NCI-H2107 (cell line): ENCODE results near the gene GPRC5A.

ENCODE experiments used
- DNase-seq: peaks from one replicate; lab custom pipeline; 2025; lab: John Stamatoyannopoulos, UW

GPRC5A gene

DNA sequence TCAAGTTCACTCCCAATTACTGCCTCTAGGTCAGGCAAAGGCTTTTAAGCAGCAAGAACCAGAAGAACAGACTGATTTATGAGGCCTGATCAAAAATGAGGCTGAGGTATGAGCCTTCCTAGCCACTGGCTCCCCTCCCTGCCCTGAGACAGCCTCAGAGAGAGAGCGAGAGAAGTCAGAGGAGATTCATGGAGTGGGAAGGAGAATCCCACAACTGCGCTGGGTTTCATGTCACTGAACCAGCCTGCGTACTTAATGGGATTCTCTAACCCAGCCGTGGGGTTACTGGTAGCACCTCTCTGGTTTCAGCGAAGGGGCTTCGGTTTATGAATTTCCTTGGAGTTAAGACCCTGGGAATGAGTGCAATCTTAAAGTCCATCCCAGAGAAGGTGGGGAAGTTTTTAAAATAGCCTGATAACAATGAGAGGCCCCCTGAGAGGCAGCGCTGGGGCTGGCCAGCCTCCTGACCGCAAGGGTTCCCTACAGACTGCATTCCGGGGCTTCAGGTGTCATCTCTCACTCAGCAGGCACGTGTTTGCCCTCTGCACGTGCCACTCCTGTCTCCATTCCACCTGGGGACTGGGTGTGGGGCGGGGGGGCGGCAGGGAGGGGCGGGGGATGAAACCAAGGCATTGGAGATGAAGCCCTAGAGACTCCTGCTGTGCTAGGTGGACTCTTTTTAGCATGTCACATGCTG lies 6.1 kb upstream of the GPRC5A start:
- no peak for DNase-seq

DNA sequence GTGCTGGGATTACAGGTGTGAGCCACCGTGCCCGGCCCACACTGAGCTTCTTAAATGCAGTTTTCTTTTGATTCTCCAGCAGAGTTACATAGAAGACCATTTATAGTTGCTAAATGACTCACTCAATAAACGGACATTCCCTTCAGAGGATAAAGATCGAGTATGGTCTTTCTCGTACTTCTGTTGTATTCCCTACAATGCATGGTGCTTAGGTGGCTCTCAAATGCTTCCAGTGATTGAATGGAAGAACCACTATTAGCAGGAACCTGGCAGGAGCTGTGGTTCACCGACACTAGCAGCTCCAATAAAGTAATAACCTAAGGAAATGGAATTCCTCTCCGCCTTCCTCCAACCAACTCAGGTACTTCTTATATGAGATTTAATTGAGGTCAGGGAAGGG lies 3.9 kb upstream of the GPRC5A start:
- no peak for DNase-seq

DNA sequence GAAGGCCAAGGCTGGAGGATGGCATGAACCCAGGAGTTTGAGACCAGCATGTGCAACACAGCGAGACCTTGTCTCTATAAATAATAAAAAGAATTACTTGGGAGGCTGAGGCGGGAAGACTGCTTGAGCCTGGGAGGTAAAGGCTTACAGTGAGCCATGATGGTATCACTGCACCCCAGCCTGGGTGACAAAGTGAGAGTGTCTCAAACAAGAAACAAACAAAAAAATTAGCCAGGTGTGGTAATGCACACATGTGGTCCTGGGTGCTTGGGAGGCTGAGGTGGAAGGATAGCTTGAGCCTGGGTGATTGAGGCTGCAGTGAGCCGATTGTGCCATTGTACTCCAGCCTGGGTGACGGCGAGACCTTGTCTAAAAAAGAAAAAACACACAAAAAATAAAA lies 1.7 kb upstream of the GPRC5A start:
- DNase-seq, result no peak

DNA sequence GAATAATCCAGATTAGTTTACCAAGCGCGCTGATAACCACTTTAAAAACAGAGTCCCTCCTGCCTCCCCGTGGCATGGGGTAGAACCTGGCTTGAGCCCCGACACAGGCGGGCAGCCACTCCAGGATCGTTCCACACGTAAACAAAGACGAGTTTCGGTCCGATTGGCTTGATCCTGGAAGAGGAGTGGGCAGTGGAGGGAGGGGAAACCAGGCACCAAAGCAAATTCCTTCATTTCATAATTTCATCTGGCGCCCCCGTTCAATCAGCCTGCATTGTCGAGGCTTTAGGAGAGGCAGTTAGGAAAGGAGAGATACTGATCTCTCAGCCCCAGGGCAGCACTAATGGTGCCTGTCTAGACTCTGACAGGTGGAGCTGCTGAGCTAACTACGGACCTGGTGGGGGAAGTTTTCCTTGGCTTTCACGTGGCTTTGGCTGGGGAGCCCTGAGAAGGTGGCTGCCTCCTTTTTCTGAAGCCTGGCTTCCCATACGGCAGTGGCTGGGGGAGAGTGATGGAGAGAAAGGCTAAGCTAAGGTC lies 751 bp upstream of the GPRC5A start:
- DNase-seq, result peak; percentile 32

DNA sequence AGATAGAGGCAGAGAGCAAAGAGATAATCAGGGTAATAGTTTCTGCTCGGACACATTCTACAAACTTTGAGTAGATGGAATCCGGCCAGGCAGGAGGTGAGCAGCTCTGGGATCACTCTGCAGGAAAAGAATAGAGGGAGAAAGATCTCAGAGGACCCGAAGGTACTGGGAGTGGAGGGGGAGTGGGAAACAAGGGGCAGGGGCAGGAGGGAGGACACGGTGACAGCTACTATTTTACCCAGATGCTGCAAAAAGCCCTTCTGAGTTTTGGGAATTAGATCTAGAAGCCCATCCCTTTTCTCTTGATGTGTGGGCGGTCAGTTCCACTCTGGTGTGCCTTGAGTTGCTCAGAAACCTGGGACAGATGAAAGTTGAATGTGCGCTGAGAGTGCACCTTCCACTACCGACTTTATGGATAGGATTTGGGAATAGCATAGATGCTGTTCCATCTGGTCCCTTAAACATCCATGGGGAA lies 556 bp downstream of the GPRC5A start:
- DNase-seq, result no peak

DNA sequence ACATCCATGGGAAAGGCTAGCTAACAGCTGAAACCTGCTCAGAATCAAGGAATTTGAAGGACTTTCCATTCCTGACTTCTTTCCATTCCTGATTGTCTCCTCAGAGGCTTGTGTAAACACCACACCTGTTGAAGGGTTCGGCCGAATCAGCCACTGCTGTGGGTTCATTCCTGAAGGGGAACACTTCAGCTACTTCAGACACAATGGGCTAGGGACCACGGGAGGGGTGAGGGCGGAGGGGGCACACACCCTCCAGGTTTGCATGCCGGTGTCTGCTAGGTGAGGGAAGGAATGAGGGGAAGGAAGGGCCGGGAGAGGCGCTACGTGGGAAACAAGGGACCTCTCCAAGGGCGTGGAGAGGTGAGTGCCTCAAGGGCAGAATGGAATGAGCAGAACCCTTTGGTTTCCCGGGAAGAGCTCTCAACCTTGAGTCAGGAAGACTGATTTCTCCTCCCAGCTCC lies 1.3 kb downstream of the GPRC5A start:
- no peak for DNase-seq

DNA sequence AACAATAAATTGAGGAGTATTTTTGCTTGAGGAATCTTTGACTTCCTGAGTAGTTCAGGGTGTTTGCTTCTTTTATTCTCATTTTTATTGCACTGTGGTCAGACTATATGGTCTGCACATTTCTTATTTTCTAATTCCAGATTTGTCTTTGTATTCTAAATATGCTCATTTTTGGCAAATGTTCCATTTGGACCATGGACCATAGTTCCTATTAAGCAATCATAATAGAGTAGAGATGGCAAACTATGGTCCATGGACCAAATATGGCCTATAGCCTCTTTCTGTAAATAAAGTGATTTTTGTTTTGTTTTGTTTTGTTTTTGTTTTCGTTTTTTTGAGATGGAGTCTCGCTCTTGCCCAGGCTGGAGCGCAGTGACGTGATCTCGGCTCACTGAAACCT lies 2.1 kb downstream of the GPRC5A start:
- no peak for DNase-seq

DNA sequence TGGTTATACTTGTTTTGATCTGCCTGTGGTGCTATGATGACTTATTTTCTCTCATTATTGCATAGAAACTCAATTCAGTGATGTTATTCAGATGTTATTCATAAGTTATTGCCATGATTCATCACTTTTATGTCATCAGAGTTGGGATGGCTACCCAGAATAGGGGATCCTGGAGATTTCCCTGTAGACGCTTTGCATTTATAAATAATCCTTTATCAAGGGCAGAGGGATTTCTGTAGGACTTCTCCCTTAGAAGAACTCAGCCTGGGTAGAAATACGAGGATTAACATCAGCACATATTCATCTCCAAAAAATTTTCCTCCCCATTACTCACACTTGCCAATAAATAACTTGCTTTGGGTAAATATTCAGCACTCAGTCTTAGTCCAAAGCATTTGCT lies 4.9 kb downstream of the GPRC5A start:
- DNase-seq, result no peak

DNA sequence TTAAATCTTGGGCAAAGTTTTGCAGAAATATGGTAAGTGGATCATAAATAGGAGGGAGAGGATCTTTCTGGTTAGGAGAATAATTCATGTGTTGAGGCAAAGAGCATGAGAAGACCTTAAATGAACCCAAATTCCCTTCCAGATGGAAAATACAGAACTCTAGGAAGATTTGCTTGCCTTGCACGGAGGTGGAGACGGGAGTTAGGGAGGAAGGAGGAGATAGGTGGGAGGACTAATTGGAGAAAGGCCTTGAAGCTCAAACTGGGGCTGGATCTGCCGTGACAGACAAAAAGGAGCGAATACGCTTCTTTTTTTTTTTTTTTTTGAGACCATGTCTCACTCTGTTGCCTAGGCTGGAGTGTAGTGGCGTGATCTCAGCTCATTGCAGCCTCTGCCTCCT lies 5.9 kb downstream of the GPRC5A start:
- DNase-seq, result no peak

DNA sequence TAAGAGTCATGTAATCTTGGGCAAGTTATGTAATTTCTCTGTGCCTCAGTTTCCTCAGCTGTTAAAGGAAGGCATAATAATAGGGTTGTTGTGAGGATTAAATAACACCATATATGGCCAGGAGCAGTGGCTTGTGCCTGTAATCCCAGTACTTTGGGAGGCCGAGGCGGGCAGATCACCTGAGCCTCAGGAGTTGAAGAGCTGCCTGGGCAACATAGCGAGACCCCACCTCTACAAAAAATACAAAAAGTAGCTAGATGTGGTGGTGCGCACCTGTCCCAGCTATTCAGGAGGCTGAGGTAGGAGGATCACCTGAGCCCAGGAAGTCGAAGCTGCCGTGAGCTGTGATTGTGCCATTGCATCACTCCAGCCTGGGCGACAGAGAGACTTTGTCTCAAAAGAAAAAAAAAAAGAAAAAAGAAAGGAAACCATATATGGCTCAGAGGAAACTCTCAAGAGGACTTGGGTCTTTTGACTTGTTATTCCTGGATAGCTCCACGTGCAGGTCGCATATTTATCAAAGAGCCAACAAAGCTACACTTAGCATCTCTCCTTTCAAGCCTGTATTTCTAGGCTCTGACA lies 6.9 kb downstream of the GPRC5A start:
- no peak for DNase-seq

DNA sequence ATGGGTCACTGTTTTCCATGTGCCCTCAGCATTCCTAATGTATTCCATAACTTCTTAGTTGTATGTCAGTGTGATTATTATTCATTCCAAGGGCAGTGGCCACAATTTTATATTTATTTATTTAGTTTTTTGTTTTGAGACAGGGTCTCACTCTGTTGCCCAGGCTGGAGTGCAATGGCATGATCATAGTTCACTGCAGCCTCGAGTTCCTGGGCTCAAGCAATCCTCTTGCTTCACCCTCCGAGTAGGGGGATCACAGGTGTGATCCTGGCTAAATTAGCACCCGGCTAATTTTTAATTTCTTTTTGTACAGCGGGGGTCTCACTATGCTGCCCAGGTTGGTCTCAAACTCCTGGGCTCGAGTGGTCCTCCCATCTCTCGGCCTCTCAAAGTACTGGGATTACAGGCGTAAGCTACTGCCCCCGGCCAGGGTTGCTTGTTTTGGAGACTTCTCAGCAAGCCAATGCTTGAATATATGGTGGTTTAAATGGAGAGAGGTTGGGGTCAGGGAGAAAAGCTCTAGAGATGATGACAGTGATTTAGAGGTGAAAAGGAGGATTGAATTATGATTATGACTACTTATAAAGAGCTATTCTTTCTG lies 7.6 kb downstream of the GPRC5A start:
- DNase-seq, result no peak

DNA sequence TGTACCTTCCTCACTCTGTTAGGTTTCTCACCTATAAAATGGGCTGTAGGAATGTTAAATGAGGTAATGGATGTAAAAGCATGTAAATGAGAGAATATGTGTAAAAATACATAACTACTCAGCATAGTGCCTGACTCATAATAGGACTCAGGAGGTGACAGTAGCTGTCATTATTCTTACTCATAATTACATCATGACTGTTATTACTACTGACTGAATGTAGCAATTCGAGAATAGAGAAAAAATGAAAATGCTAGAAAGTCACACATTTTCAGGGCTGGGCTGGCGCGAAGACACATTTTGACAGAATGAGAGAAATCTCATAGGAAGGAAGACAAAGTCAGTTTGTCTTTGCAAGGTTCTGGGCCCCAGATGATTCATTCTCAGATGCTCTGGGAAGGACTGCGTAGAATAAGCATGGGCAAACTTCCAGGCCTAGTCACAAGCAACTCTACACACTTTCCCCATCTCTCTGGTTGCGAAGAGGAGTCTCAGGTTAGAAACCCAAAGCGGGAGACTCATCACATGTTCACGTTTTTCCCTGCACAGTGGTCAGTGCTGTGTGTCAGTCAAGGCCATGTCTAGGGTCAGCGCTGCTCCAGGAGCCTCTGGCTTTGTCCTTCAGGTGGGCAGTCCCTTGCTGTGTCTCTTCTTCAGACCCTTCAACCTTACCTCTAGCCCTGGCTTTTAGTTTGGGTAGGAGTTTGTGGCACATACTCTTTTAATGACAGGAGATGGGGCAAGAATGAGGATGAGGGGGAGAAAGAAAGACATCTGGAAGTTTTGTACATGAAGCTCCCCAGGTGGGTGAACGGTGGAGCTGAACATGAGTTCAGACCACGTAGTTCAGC lies 8.4 kb downstream of the GPRC5A start:
- DNase-seq, result no peak

DNA sequence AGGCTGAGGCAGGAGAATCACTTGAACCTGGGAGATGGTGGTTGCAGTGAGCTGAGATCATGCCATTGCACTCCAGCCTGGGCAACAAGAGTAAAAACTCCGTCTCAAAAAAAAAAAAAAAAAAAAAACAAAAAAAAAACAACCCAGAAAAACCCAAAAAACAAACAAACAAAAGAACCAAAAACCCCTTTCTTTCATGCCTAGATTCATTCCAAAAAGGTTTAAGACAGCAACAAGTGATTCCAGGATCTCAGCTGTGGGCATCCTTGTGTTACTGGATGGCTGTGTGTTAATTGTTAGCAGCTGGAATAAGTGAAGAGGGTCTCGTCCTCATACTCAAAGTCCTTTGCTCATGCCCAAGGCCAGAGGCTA lies 9.4 kb downstream of the GPRC5A start:
- no peak for DNase-seq

DNA sequence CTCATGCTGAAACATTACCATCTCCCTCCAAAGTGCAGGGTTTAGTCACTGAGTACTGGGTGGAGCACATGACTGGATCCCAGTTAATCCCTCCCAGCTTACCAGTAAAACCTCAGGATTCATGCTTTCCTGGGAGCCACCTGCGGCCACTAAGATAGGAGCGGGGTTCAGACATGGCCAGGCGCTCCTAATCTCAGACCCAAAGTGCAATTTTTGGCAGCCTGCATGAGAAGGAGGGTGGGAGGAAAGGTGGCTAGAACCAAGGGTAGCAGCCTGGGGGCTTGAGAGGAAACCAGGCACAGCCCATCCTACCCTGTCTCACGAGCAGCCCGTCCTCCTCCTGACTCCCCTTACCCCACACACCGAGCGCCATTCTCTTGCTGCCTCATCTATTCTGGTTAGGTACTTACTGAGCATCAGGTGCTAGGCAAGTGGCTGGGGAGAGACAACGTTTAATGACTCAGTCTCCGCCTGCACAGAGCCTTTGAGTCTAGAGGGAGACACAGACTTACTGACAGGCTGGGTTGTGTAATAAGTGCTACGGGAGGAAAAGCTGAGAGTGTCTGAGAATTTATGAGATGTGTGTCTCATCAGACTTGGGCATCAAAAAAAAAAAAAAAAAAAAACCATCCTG lies 9.9 kb downstream of the GPRC5A start:
- DNase-seq, result no peak

DNA sequence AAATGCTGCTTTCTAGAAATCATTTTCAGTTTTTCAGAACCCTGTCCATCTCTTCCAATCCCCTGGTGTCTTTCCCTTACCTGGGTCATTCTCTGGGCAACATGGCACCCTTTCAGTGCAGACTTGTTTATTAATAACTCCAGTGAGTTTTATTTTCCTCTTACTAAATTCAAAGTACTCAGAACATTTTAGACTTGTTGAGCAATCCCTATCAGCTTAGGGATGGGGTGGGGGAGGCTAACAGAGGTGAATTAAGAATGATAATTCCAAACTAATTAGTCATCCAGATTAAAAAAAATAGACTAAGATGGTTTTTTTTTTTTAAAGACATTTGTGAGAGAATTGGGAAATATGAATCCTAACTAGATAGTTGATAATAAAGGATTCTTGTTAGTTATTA lies 10.7 kb downstream of the GPRC5A start:
- no peak for DNase-seq

DNA sequence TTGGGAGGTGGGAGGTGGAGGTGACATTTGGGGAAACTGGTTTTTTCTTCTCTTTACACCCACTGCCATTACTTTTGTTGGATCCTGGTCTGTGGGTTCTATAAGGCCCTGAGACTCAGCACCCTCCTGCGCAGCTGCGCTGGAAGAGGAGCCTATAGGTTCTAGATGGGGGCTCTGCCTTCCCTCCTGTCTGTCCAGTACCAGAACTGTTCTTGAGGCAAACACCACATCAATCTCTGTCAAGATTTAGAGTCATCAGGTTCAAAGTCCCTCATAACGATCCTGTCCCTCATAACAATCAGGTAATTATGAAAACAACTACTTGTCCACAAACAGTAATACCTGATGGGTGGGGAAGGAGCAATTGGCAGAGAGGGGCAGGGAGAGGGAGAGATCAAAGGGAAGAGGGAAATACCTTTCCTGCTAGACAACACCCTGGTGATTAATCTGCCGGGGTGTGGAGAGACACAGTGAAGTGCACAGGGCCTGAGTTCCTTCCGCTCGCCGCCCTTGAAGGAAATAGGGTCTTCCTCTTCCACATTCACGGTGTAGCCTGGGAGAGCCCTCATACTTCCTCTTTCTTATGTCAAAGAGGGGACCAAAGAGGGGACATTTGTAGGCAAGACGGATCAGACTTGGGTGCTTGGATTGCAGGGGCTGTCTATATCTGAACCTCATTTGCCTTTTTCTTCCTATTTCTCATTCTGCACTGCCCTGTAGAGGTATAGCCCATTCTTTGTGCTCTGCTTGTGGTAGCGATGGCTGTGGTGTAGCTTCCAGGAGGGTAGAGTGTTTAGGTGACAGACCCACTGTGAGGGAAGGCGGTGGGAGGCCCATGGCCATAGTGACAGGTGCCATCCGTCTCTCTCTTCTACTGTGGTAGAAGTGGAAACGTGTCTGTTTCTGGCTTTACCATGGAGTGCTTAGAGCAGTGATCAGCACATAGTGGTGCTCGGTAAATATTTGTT lies 12.6 kb downstream of the GPRC5A start:
- no peak for DNase-seq

DNA sequence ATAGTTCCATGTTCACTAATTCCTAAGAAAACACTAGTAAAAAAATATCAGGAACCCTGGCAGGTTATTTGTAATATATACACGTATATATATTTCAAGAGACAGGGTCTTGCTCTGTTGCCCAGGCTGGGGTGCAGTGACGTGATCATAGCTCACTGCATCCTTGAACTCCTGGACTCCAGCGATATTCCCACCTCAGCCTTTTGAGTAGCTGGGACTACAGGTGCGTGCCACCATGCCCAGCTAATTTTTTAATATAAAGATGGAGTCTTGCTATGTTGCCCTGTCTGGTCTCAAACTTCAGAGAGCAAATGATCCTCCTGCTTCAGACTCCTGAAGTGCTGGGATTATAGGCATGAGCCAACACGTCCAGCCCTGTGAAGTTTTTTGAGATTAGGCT lies 16.2 kb downstream of the GPRC5A start:
- no peak for DNase-seq

DNA sequence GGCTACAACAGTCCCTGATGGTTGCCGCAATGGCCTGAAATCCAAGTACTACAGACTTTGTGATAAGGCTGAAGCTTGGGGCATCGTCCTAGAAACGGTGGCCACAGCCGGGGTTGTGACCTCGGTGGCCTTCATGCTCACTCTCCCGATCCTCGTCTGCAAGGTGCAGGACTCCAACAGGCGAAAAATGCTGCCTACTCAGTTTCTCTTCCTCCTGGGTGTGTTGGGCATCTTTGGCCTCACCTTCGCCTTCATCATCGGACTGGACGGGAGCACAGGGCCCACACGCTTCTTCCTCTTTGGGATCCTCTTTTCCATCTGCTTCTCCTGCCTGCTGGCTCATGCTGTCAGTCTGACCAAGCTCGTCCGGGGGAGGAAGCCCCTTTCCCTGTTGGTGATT lies 16.9 kb downstream of the GPRC5A start:
- DNase-seq, result no peak

DNA sequence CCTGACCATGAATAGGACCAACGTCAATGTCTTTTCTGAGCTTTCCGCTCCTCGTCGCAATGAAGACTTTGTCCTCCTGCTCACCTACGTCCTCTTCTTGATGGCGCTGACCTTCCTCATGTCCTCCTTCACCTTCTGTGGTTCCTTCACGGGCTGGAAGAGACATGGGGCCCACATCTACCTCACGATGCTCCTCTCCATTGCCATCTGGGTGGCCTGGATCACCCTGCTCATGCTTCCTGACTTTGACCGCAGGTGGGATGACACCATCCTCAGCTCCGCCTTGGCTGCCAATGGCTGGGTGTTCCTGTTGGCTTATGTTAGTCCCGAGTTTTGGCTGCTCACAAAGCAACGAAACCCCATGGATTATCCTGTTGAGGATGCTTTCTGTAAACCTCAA lies 17.3 kb downstream of the GPRC5A start:
- DNase-seq, result no peak

DNA sequence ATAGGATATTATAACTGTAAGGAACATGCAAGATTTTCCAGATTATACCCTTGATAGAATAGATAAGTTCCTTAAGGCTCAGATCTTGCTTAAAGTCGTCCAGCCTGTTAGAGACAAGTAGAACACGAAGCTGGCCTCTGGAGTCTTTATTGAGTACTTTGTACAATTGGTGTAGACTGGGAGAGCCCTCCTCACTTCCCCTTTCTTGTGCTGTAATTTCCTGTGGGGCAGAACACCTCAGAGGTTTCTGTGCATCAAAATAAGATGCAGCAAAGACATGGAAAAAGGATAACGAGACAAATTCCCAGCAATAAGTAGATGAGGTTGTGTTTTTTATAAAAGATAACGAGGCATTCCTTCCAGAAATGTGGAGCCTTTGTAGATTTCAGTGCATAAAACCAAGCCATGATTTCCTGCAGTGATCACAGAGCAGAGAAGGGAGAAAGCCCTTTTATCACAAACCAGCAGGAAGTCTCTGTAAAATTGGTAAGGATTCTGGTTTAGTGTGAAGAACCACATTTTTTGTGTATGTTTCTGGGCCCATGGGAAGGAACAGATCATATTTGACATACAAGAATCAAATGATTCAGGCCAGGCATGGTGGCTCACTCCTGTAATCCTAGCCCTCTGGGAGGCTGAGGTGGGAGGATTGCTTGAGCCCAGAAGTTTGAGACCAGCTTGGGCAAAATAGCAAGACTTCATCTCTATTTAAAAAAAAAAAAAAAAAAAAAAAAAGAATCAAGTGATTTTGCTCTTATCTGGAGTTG lies 18.0 kb downstream of the GPRC5A start:
- no peak for DNase-seq
